Left hindlimb (tissue), 1 donor: ENCODE results near the gene PRRT2.
"Not testable (repeated sequence)": the region's sequence is repeated elsewhere in the genome, so short reads cannot be mapped to it uniquely, and the experiment has no call there.

ENCODE experiments used
- DNase-seq: peaks from one replicate; pipeline ENCODE4 v3.0.0-alpha.2; 2018

Gene PRRT2

GRCh38 chr16:29811896-29812665, at the start of gene PRRT2:
PRRT2 (plus strand) TSS chr16:29812193; CDS start chr16:29813055, 862 bp downstream.
- DNase-seq = peak; percentile 93

GRCh38 chr16:29763326-29763725, 48.7 kb upstream of the PRRT2 start:
- DNase-seq = no peak

- no peak for DNase-seq
Measured at GRCh38 chr16:29765167-29766032, 46.6 kb upstream of the PRRT2 start.

GRCh38 chr16:29766571-29766970, 45.4 kb upstream of the PRRT2 start:
- no peak for DNase-seq

- DNase-seq = no peak
Measured at GRCh38 chr16:29767062-29767461, 44.9 kb upstream of the PRRT2 start.

- no peak for DNase-seq
Measured at GRCh38 chr16:29769507-29769906, 42.5 kb upstream of the PRRT2 start.

- DNase-seq = no peak
Measured at GRCh38 chr16:29770250-29770929, 41.6 kb upstream of the PRRT2 start.

GRCh38 chr16:29772330-29772729, 39.7 kb upstream of the PRRT2 start:
- DNase-seq = not testable (repeated sequence)

- no peak for DNase-seq
Measured at GRCh38 chr16:29774730-29775129, 37.3 kb upstream of the PRRT2 start.

- no peak for DNase-seq
Measured at GRCh38 chr16:29775742-29776408, 36.1 kb upstream of the PRRT2 start.

- DNase-seq = no peak
Measured at GRCh38 chr16:29777576-29778350, 34.2 kb upstream of the PRRT2 start, which contains the start of gene ZG16. ZG16 (plus strand) TSS chr16:29778256; CDS start chr16:29779267, 1,011 bp downstream.

GRCh38 chr16:29779474-29779873, 32.5 kb upstream of the PRRT2 start:
- DNase-seq = no peak

- not testable (repeated sequence) for DNase-seq
Measured at GRCh38 chr16:29783094-29783953, 28.7 kb upstream of the PRRT2 start.

- no peak for DNase-seq
Measured at GRCh38 chr16:29784157-29784556, 27.8 kb upstream of the PRRT2 start.

- peak; percentile 59 for DNase-seq
Measured at GRCh38 chr16:29784901-29785500, 27.0 kb upstream of the PRRT2 start.

GRCh38 chr16:29787155-29787554, 24.8 kb upstream of the PRRT2 start:
- not testable (repeated sequence) for DNase-seq

- DNase-seq = no peak
Measured at GRCh38 chr16:29789775-29790182, 22.2 kb upstream of the PRRT2 start.

- DNase-seq = peak; percentile 99
Measured at GRCh38 chr16:29790183-29790948, 21.6 kb upstream of the PRRT2 start, which contains the start of gene KIF22. KIF22 (plus strand) TSS chr16:29790751; CDS start chr16:29790760, 9 bp downstream.
